RWPE2 (cell line): Measurements from ENCODE around the gene HBP1.

Experiments used
- ATAC-seq: fragments of 200-7000 bp; cut with Tn5 transposase; 3 replicates; pipeline ENCODE4 v1.9.1; 2021; ENCODE audit warnings: low read depth
- DNase-seq: peaks from one replicate; pipeline ENCODE4 v3.0.0-alpha.2; 2020; ENCODE audit warnings: low spot score
- H3K27ac ChIP-seq: fragments of 450-650 bp; 2 replicates; pipeline ENCODE4 v1.5.1; 2017; ENCODE audit warnings: mild to moderate bottlenecking; ENCODE audit not compliant: poor library complexity, severe bottlenecking
- H3K27me3 ChIP-seq: fragments of 250-450 bp; sonication (Bioruptor Pico); 2 replicates; pipeline ENCODE4 v1.5.1; 2021; ENCODE audit warnings: mild to moderate bottlenecking, moderate library complexity; ENCODE audit not compliant: insufficient read depth, poor library complexity, severe bottlenecking
- H3K36me3 ChIP-seq: fragments of 250-450 bp; sonication (Bioruptor Pico); 2 replicates; pipeline ENCODE4 v1.5.1; 2020; ENCODE audit warnings: low read depth, mild to moderate bottlenecking, moderate library complexity
- H3K4me1 ChIP-seq: fragments of 250-450 bp; sonication (Bioruptor Pico); 2 replicates; pipeline ENCODE4 v1.5.1; 2021; ENCODE audit warnings: mild to moderate bottlenecking, moderate library complexity; ENCODE audit not compliant: insufficient read depth, poor library complexity, severe bottlenecking
- H3K4me3 ChIP-seq: fragments of 250-450 bp; sonication (Bioruptor Pico); 2 replicates; pipeline ENCODE4 v1.5.1; 2021; ENCODE audit warnings: mild to moderate bottlenecking, moderate library complexity; ENCODE audit not compliant: severe bottlenecking
- H3K9me3 ChIP-seq: fragments of 250-450 bp; sonication (Bioruptor Pico); 2 replicates; pipeline ENCODE4 v1.5.1; 2021; ENCODE audit warnings: mild to moderate bottlenecking, moderate library complexity; ENCODE audit not compliant: severe bottlenecking
- CTCF ChIP-seq: fragments of 450-650 bp; IDR thresholded peaks from one replicate; pipeline ENCODE4 v1.5.1; 2017; ENCODE audit warnings: mild to moderate bottlenecking, moderate library complexity; ENCODE audit not compliant: poor library complexity, severe bottlenecking

HBP1 gene

GRCh38 chr7:107169120-107170050, 582 bp downstream of the HBP1 start:
- peak; percentile 13 for TF ChIP-seq CTCF
- ATAC-seq (peak; percentile 46), DNase-seq (peak; percentile 93)
- H3K27ac ChIP-seq = peak overlapping the region; percentile 77
- H3K36me3 ChIP-seq = no peaks in the 10 kb centered on the region
- no peaks in the 10 kb centered on the region for H3K9me3 ChIP-seq
- peak overlapping the region; percentile 62 for H3K4me3 ChIP-seq
- H3K27me3 ChIP-seq = no peaks in the 10 kb centered on the region
- H3K4me1 ChIP-seq = peaks cover 7% of the 10 kb centered on the region

- H3K27ac ChIP-seq = peak overlapping the region; percentile 77
- peak overlapping the region; percentile 62 for H3K4me3 ChIP-seq
- DNase-seq (no peak), ATAC-seq (no peak)
- H3K36me3 ChIP-seq = no peaks in the 10 kb centered on the region
- H3K27me3 ChIP-seq = no peaks in the 10 kb centered on the region
- no peaks in the 10 kb centered on the region for H3K9me3 ChIP-seq
- no peak for TF ChIP-seq CTCF
- H3K4me1 ChIP-seq = peaks cover 7% of the 10 kb centered on the region
Measured at GRCh38 chr7:107170051-107170915, 1.5 kb downstream of the HBP1 start.

GRCh38 chr7:107171496-107171895, 2.7 kb downstream of the HBP1 start:
- H3K27ac ChIP-seq = no peak overlapping the region
- no peak for DNase-seq
- H3K36me3 ChIP-seq = no peaks in the 10 kb centered on the region
- H3K4me1 ChIP-seq = peaks cover 5% of the 10 kb centered on the region
- H3K27me3 ChIP-seq = no peaks in the 10 kb centered on the region
- H3K4me3 ChIP-seq = no peak overlapping the region
- ATAC-seq = no peak
- no peak for TF ChIP-seq CTCF
- H3K9me3 ChIP-seq = no peaks in the 10 kb centered on the region

- Histone ChIP-seq H3K27me3 (no peaks in the 10 kb centered on the region), H3K4me3 (no peak overlapping the region), H3K9me3 (no peaks in the 10 kb centered on the region), H3K4me1 (peaks cover 2% of the 10 kb centered on the region), H3K27ac (no peak overlapping the region), H3K36me3 (no peaks in the 10 kb centered on the region)
- DNase-seq = no peak
- ATAC-seq = no peak
- TF ChIP-seq CTCF = no peak
Measured at GRCh38 chr7:107172276-107173032, 3.7 kb downstream of the HBP1 start.
